H1 (cell line): ENCODE measurements around the gene SFMBT2. TPM values are rescaled to one million over a fixed set of nuclear protein-coding genes. Genes with fewer than 3 reads are reported as not detected.

Experiments used
- CTCF ChIA-PET: fragments of 300-600 bp; sonication (Branson Sonifier 250); formaldehyde crosslinking; loops from one replicate; lab custom pipeline; 2021; ENCODE audit not compliant: partially characterized antibody; lab: Charles Lee
- POLR2A ChIA-PET: fragments of 300-600 bp; sonication (Branson Sonifier 250); formaldehyde crosslinking; loops from one replicate; lab custom pipeline; 2021; ENCODE audit warnings: inconsistent platforms; ENCODE audit not compliant: partially characterized antibody; lab: Charles Lee
- DNase-seq, 2 experiments: peaks; one replicate each; pipeline versions ENCODE4 v3.0.0 to v3.0.0-alpha.2; 2010 to 2022; ENCODE audit warnings: low spot score in 2 of 2, low read depth in 1 of 2, mixed read lengths in 1 of 2
- FAIRE-seq: peaks from 2 replicates; lab custom pipeline; 2011; peaks lifted over from hg19 to GRCh38; lab: Jason Lieb, UNC
- H2AFZ ChIP-seq: 2 replicates; pipeline ENCODE4 v1.8.1; 2012; ENCODE audit warnings: low read length, inconsistent platforms
- H2AK5ac ChIP-seq: 2 replicates; pipeline ENCODE4 v1.6.1; 2013; ENCODE audit warnings: low read depth, low read length
- H2BK120ac ChIP-seq: replicated peaks from 2 replicates; pipeline ENCODE3; 2013; ENCODE audit warnings: low read depth, low read length, inconsistent platforms
- H2BK12ac ChIP-seq: 2 replicates; pipeline ENCODE4 v1.6.1; 2013; ENCODE audit warnings: low read depth, low read length
- H2BK15ac ChIP-seq: 2 replicates; pipeline ENCODE4 v1.6.1; 2013; ENCODE audit warnings: low read length
- H2BK20ac ChIP-seq: 2 replicates; pipeline ENCODE4 v1.6.1; 2013; ENCODE audit warnings: low read length
- H2BK5ac ChIP-seq: 2 replicates; pipeline ENCODE4 v1.6.1; 2013; ENCODE audit warnings: low read depth, low read length
- H3K14ac ChIP-seq: 2 replicates; pipeline ENCODE4 v1.6.1; 2013; ENCODE audit warnings: inconsistent platforms; ENCODE audit not compliant: insufficient read length
- H3K18ac ChIP-seq: 2 replicates; pipeline ENCODE4 v1.6.1; 2013; ENCODE audit warnings: low read length; ENCODE audit errors: extremely low read depth
- H3K23ac ChIP-seq: 2 replicates; pipeline ENCODE4 v1.6.1; 2013; ENCODE audit warnings: inconsistent platforms; ENCODE audit not compliant: insufficient read length
- H3K23me2 ChIP-seq: 2 replicates; pipeline ENCODE4 v1.6.1; 2013; ENCODE audit warnings: low read depth, low read length
- H3K27ac ChIP-seq: 2 replicates; pipeline ENCODE4 v1.6.1; 2011; ENCODE audit warnings: low read depth, low read length, inconsistent platforms
- H3K27me3 ChIP-seq, 4 experiments: replicated peaks in 1 of 4; 1 replicate in 1 of 4; 2 replicates in 3 of 4; pipeline versions ENCODE4 v1.6.1 to v1.8.1; 2011 to 2013; ENCODE audit warnings: low read length in 3 of 4, mild to moderate bottlenecking in 3 of 4, inconsistent platforms in 2 of 4, mixed read lengths in 2 of 4, moderate library complexity in 1 of 4; ENCODE audit not compliant: control insufficient read depth in 3 of 4, insufficient read depth in 3 of 4; ENCODE audit errors: extremely low read depth in 1 of 4
- H3K36me3 ChIP-seq, 4 experiments: 2 replicates each; pipeline versions ENCODE4 v1.6.1 to v1.8.1; 2011 to 2013; ENCODE audit warnings: mild to moderate bottlenecking in 4 of 4, low read length in 3 of 4, moderate library complexity in 2 of 4, control low read depth in 1 of 4, inconsistent platforms in 1 of 4; ENCODE audit not compliant: insufficient read depth in 4 of 4, control insufficient read depth in 2 of 4
- H3K4ac ChIP-seq: replicated peaks from 2 replicates; pipeline ENCODE3; 2013; ENCODE audit warnings: low read length, low read depth, mixed read lengths, inconsistent platforms; ENCODE audit not compliant: insufficient read length
- H3K4me1 ChIP-seq, 4 experiments: replicated peaks in 1 of 4; 1 replicate in 1 of 4; 2 replicates in 3 of 4; pipeline versions ENCODE4 v1.6.1 to v1.8.1; 2011 to 2013; ENCODE audit warnings: low read length in 3 of 4, inconsistent platforms in 2 of 4, mixed read lengths in 1 of 4; ENCODE audit not compliant: insufficient read depth in 4 of 4, control insufficient read depth in 3 of 4
- H3K4me2 ChIP-seq, 2 experiments: 2 replicates each; pipeline versions ENCODE4 v1.6.1 to v1.8.1; 2011 to 2013; ENCODE audit warnings: low read depth in 2 of 2, low read length in 2 of 2, control low read depth in 1 of 2, inconsistent platforms in 1 of 2, mild to moderate bottlenecking in 1 of 2; ENCODE audit not compliant: insufficient read depth in 1 of 2
- H3K4me3 ChIP-seq, 4 experiments: fragments of 200-600, 300-600 bp in 1 of 4; sonication (generic), shearing (Covaris generic), sonication (Bioruptor Twin) in 1 of 4; 2 replicates each; pipeline versions ENCODE4 v1.5.1 to v1.8.1; 2011 to 2016; ENCODE audit warnings: low read length in 4 of 4, low read depth in 3 of 4, control low read depth in 2 of 4, inconsistent platforms in 2 of 4, mild to moderate bottlenecking in 2 of 4, mixed read lengths in 1 of 4, moderate library complexity in 1 of 4; ENCODE audit not compliant: insufficient read depth in 2 of 4; ENCODE audit errors: extremely low read depth in 1 of 4
- H3K56ac ChIP-seq: replicated peaks from 2 replicates; pipeline ENCODE3; 2013; ENCODE audit warnings: low read depth, mild to moderate bottlenecking, mixed read lengths, low read length, inconsistent platforms; ENCODE audit not compliant: insufficient read length
- H3K79me1 ChIP-seq: 2 replicates; pipeline ENCODE4 v1.6.1; 2013; ENCODE audit warnings: low read depth, low read length, control low read depth
- H3K79me2 ChIP-seq, 2 experiments: 2 replicates each; pipeline versions ENCODE4 v1.6.1 to v1.8.1; 2012 to 2013; ENCODE audit warnings: low read length in 2 of 2, mild to moderate bottlenecking in 2 of 2, inconsistent platforms in 1 of 2; ENCODE audit not compliant: insufficient read depth in 2 of 2, control insufficient read depth in 1 of 2
- H3K9ac ChIP-seq, 4 experiments: replicated peaks in 1 of 4; 1 replicate in 1 of 4; 2 replicates in 3 of 4; pipeline versions ENCODE4 v1.6.1 to v1.8.1; 2011 to 2013; ENCODE audit warnings: low read depth in 3 of 4, low read length in 3 of 4, control low read depth in 2 of 4, mild to moderate bottlenecking in 2 of 4, moderate library complexity in 2 of 4, inconsistent platforms in 1 of 4; ENCODE audit errors: extremely low read depth in 1 of 4
- H3K9me3 ChIP-seq, 2 experiments: 2 replicates each; pipeline versions ENCODE4 v1.6.1 to v1.8.1; 2012 to 2013; ENCODE audit warnings: mild to moderate bottlenecking in 2 of 2, moderate library complexity in 2 of 2, control low read depth in 1 of 2, inconsistent platforms in 1 of 2, low read depth in 1 of 2, low read length in 1 of 2, mixed read lengths in 1 of 2; ENCODE audit not compliant: insufficient read depth in 2 of 2
- H4K20me1 ChIP-seq, 2 experiments: replicated peaks in 1 of 2; 2 replicates each; pipeline versions ENCODE3 to v1.8.1; 2011 to 2013; ENCODE audit warnings: inconsistent platforms in 2 of 2, low read length in 2 of 2, mild to moderate bottlenecking in 1 of 2; ENCODE audit not compliant: insufficient read depth in 2 of 2, control insufficient read depth in 1 of 2
- H4K5ac ChIP-seq: 2 replicates; pipeline ENCODE4 v1.6.1; 2013; ENCODE audit warnings: low read length, low read depth, mixed read lengths, inconsistent platforms; ENCODE audit not compliant: insufficient read length
- H4K8ac ChIP-seq: 2 replicates; pipeline ENCODE4 v1.8.0; 2013; ENCODE audit warnings: mild to moderate bottlenecking, moderate library complexity, low read length, inconsistent platforms; ENCODE audit not compliant: insufficient read depth; ENCODE audit errors: extremely low read depth
- H4K91ac ChIP-seq: replicated peaks from 2 replicates; pipeline ENCODE3; 2013; ENCODE audit warnings: low read length, mixed read lengths, inconsistent platforms; ENCODE audit not compliant: insufficient read length
- BCL11A ChIP-seq, 2 experiments: IDR thresholded peaks; one replicate each; pipeline ENCODE4 v1.6.1; 2011; ENCODE audit warnings: low read depth in 2 of 2, low read length in 2 of 2, mild to moderate bottlenecking in 2 of 2
- BRCA1 ChIP-seq: IDR thresholded peaks from 2 replicates; pipeline ENCODE4 v1.6.1; 2012; ENCODE audit warnings: low read depth, low read length, improper control_type of control experiment
- CEBPB ChIP-seq: IDR thresholded peaks from 2 replicates; pipeline ENCODE4 v1.6.1; 2012; ENCODE audit warnings: low read depth, low read length
- RAD21 ChIP-seq, 2 experiments: IDR thresholded peaks in 1 of 2; conservative IDR thresholded peaks in 1 of 2; 2 replicates each; pipeline ENCODE4 v1.6.1; 2011; ENCODE audit warnings: low read depth in 2 of 2, low read length in 2 of 2, improper control_type of control experiment in 1 of 2, inconsistent platforms in 1 of 2, mild to moderate bottlenecking in 1 of 2, moderate library complexity in 1 of 2
- WGBS, 2 experiments: shearing (Covaris generic) in 1 of 2; methylation state at CpG; one replicate each; pipeline versions ENCODE4 v1.1.6 to v1.1.7; 2013 to 2015; ENCODE audit warnings: low lambda C conversion rate in 2 of 2, mixed read lengths in 2 of 2, inconsistent platforms in 1 of 2, low coverage in 1 of 2, missing lambda C conversion rate in 1 of 2; ENCODE audit not compliant: insufficient replicate concordance in 2 of 2, insufficient coverage in 1 of 2, insufficient read length in 1 of 2; ENCODE audit errors: extremely low coverage in 1 of 2, missing lambda C conversion rate in 1 of 2; 5-methylcytosine and 5-hydroxymethylcytosine counted together
- polyA plus RNA-seq, 7 experiments: library from polyadenylated mRNA; depleted of rRNA in 3 of 7; stranded (reverse) in 5 of 7; unstranded in 2 of 7; fragments of >200 nt in 5 of 7; fragments of 200-250 nt in 2 of 7; gene quantifications; 1 replicate in 5 of 7; 2 replicates in 1 of 7; 4 replicates in 1 of 7; pipeline versions ENCODE4 v1.2.1 to v1.2.3, GENCODE V29; 2011 to 2013; ENCODE audit warnings: missing spikeins in 2 of 7, mixed read lengths in 2 of 7
- total RNA-seq: library from RNA; stranded (reverse); fragmentation: NEBNext Ultra II Directional; extraction: Animal tissue kit (Norgen Biotek cat#: 25700); gene quantifications from 2 replicates; pipeline ENCODE4 v1.2.1, GENCODE V29; 2021

The SFMBT2 gene
- total and polyA plus RNA-seq, 2 of the 8 experiments (the other 6 are each of a cell fraction or from before 2014, with no cell fraction given): 2.9 to 11.0 TPM

- H2AFZ ChIP-seq: no peak overlapping the region
- no peak overlapping the region for H3K4me3 ChIP-seq
- H3K56ac ChIP-seq: no peak overlapping the region
- H3K27ac ChIP-seq: no peak overlapping the region
- no peak overlapping the region for H2BK20ac ChIP-seq
- no peak overlapping the region for H3K18ac ChIP-seq
- H2BK5ac ChIP-seq: no peak overlapping the region
- H3K4me1 ChIP-seq: no peaks in the 10 kb centered on the region; a peak in 1 of 7 replicates
- H3K9me3 ChIP-seq: no peaks in the 10 kb centered on the region
- DNase-seq: no peak
- ChIA-PET POLR2A (no interaction called here), CTCF (interaction anchor here (0.7 to 1.8 kb wide), 4 partner anchors 9 to 99 kb away, joined by 3 to 6 read pairs (median 4); no protein-coding TSS in a partner anchor)
- no peak overlapping the region for H2BK12ac ChIP-seq
- H3K79me2 ChIP-seq: no peaks in the 10 kb centered on the region
- no peak overlapping the region for H3K23ac ChIP-seq
- H3K9ac ChIP-seq: no peak overlapping the region
- H2BK120ac ChIP-seq: no peak overlapping the region
- no peak overlapping the region for H4K8ac ChIP-seq
- 100% methylated on average over 1 of the region's 1 CpG; no CpG with 5 or more reads in 1 of the 2 experiments for WGBS, 2 experiments
- H2BK15ac ChIP-seq: no peak overlapping the region
- H2AK5ac ChIP-seq: no peak overlapping the region
- no peaks in the 10 kb centered on the region; a peak in 1 of 7 replicates for H3K27me3 ChIP-seq
- H3K4me2 ChIP-seq: no peak overlapping the region
- H4K91ac ChIP-seq: no peak overlapping the region
- H3K23me2 ChIP-seq: no peaks in the 10 kb centered on the region
- TF ChIP-seq CEBPB (no peak), BCL11A (IDR thresholded peaks at IDR 0.05; ENCODE audit: low read depth in 2 of 2, low read length in 2 of 2) (no peak), BRCA1 (no peak), RAD21 (IDR thresholded peaks at IDR 0.05 in 1 of 2, conservative IDR thresholded peaks at IDR 0.05 in 1 of 2; ENCODE audit: low read depth in 2 of 2, low read length in 2 of 2) (no peak)
- no peaks in the 10 kb centered on the region for H3K79me1 ChIP-seq
- H4K20me1 ChIP-seq: no peaks in the 10 kb centered on the region
- H3K14ac ChIP-seq: no peak overlapping the region
- H4K5ac ChIP-seq: no peak overlapping the region
- H3K4ac ChIP-seq: no peak overlapping the region
- H3K36me3 ChIP-seq: no peaks in the 10 kb centered on the region
- FAIRE-seq: no peak
These were observed 257.1 kb downstream of the SFMBT2 start for GRCh38 chr10:7153750-7154149.
